Measurements from ENCODE around the gene FGF1. TPM values are rescaled to one million over a fixed set of nuclear protein-coding genes. Genes with fewer than 3 reads are reported as not detected.

The FGF1 gene
- total RNA-seq, 1 donor from 2014 or later = 0.98 TPM

- DNase-seq (ENCODE audit: low spot score) = peak; percentile 34
These were observed 11.7 kb upstream of the FGF1 start for GRCh38 chr5:142697356-142698255.

DNA sequence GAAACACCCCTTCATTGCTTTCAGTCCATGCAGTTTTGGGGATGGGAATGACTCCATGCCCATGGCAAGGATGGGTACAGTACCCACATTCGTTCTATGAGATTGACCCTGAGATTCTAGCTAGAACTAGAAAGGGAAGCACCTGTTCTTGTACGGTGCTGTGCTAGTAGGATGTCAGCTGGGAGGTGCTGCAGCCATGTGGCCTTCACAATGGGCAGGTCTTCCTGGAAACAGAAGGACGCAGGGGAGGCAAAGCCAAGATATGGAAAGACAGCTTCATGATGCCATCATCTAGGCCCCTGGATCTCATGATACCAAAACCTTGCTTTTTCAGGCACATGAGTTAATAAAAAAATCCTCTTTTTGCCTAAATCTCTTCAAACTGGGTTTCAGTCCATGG is 10.5 kb upstream of the FGF1 start:
- DNase-seq (ENCODE audit: low spot score) = no peak

- no peak for DNase-seq (ENCODE audit: low spot score)
These were observed 8.4 kb upstream of the FGF1 start for GRCh38 chr5:142694092-142694856.

- DNase-seq (ENCODE audit: low spot score) = no peak
These were observed 6.5 kb upstream of the FGF1 start for GRCh38 chr5:142692321-142692894.

DNA sequence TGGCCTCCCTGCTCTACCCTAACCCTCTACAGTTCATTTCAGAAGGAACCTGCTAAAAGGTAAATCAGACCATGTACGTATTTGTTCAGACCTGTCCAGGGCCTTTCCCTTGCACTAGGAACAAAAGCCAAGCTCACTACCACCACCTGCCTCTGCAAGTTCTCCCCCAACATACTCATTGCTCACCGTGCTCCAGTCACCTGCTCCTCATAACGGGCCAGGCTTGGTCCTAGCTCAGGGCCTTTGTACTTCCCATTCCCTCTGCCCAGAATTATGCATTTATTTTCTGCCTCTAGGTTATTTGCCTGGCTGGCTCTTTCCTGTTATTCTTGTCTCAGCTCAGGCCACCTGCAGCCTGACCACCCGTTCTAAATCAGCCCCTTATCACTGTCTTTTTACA is 4.8 kb upstream of the FGF1 start:
- DNase-seq (ENCODE audit: low spot score) = no peak

DNA sequence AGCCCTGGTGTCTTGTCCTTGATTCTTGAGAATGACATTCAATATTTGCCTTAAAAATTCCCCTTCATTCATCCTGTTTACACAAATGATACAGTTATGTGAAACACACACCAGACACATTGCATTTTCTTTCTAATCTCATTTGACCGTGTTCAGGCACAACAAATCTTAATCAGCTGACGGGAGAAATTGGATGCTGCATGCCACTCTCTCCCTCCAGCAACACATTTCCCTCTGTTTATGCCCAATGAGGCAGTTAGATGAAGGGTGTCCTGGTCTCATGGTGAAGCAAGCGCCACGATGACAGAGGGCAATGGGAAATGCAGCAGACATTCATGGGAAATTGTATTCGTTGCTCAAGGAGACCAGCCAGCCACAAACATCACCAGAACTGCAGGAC is 3.2 kb upstream of the FGF1 start:
- DNase-seq (ENCODE audit: low spot score) = no peak

DNA sequence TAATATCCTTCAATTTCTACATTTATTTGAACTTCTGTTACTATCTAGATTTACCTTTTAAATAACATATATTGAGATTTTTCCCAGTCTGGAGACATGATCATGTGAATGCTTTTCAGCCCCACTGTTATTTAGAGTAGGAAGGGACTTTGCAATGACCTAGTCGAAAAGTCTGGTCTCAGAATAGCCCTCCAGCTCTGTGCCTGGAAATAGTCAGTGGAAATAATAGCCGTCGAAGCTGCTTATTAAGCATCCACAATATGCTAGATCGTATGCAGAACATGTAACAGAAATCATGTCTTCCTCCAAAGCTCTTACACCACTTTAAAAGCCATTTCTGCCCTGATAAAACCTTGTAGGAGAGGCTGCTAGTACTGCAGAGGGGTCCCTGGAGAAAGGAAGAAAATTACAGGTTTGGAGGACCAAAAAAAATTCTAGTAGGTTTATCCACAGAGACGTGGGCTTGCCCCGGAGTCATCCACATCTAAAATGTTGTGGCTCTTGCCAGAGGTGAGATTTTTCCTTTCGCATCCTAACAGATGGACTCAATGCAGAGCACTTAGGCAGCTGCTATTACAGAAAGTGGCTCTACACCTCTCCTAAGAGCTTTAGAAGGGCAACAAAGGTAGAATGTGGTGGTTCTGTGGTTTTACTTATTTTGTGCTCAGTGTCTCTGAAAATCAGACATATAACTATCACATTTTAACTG is 2.5 kb upstream of the FGF1 start:
- DNase-seq (ENCODE audit: low spot score) = no peak

- DNase-seq (ENCODE audit: low spot score) = no peak
These were observed 1.1 kb upstream of the FGF1 start for GRCh38 chr5:142686968-142687367.

DNA sequence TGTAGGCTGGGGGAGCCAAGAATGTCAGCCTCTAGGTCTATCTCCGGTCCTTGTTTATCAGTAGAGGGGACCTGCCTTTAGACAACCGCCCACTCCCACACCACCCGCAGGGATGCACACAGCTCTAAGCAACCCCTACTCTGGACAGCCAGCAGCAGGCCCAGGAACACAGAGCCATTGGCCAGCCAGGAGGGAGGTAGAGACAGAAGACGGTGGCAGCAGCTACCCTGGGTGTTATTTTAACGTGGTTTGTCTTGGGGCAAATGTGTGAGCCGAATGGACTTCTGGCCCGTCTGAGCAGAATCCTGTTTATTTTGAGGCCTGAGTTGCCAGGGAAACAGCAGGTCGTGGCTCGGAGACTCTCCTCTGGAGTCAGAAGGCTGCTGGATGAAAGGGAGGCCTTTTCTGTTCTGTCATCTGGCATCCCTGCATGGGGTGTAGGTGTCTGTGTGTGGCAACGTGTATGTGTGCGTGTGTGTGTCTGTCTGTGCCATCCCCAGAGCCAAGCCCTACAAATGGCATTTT is 382 bp upstream of the FGF1 start:
- DNase-seq (ENCODE audit: low spot score) = no peak

DNA sequence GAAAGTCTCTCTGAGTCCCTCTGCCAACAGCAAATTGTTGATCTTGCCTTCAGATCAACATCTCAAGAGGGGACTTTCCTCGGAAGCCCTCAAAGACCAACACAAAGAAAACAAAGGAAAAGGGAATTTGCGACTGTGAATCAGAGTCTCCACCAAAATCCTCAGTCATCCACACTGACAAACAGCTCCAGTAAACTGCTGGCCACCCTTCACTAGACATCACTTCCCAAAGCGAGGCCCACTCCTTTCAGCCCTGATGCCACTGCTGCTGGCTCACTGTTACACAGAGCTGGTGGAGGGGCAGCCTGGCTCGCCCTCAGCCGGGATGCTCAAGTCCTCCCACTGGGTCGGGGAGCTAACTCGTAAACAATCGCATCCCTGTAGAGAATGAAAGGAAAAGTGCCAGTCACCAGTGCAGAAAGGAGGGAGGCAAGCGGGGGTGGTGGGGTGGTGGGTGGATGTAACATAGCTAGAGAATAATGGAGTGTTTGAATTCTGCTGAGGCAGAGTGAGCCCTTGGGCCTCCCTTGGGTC is 1.3 kb downstream of the FGF1 start:
- no peak for DNase-seq (ENCODE audit: low spot score)

DNA sequence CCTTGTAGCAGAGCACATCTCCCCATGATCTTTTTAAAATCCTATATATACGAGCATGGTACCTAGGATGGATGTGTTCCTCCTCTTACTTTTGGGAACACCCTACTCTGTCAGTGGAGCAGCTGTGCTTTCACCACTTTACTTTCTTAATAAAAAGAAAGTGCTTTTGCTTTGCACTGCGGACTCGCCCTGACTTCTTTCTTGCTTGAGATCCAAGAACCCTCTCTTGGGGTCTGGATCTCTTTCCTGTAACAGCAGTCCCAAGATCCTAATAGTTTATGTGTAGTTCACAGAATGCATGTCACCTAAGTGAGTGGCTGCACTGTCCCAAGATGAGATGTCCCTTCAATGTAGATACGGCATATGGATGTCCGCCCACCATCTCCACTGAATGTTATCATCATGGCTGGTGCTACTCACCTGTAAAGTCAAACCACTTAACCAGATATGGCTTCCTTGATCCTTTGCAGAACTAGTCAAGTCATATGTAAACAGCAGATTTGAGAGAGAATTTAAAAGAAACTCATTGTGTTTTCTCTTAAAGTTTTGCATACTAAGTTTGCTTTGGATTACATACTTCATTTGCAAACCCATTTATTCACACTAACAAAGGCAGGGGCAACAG is 1.9 kb downstream of the FGF1 start:
- DNase-seq (ENCODE audit: low spot score) = no peak

DNA sequence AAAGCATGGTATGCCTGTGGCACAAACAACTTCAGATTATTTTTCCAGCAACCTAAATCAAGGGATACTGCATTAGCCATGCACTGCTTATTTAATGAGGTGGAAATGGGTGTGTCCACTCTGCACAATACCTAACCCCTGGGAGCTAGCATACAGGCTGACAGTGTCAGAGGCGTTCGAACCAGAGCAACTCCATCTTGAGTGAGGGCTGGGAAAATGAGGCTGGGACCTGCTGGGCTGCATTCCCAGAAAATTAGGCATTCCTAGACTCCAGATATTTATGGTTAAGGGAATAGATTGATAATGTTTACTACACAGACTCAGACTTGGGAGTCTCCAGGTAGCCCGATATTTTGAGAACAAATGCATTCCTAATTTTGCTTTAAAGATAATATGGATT is 2.8 kb downstream of the FGF1 start:
- no peak for DNase-seq (ENCODE audit: low spot score)

GRCh38 chr5:142680605-142681259 is 5.2 kb downstream of the FGF1 start:
- DNase-seq (ENCODE audit: low spot score) = peak; percentile 75

DNA sequence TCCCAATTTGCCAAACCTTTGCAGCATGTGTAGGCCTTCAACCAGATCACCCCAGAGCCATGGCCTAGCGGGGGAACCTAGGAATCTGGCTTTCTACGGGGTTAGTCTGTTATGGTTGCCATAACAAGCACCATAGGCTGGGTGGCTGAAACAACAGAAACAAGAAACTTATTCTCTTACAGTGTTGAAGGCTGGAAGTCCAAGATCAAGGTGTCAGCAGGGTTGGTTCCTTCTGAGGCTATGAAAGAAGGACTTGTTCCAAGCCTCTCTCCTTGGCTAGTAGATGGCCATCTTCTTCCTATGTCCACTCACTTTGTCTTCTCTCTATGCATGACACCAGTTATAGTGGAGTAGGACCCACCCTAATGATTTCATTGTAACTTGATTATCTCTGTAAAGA is 6.1 kb downstream of the FGF1 start:
- DNase-seq (ENCODE audit: low spot score) = no peak

DNA sequence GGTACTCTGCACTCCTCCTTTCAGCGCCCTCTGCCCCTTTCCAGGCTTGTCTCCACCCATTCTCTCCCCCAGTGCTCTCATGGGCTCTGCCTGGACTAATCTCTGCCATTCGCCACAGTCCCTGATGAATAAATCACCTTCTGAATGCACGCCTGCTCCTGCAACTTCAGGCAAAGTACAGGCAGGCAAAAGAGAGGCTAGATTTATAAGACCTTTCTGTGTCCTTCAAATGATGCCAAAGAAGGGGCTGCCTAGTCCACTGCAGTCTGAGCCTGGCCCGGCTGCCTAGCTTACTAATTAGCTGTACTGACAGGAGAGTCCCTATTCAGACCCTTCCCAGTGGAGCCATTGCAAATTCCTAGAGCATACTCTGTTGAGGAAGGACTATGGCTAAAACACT is 7.4 kb downstream of the FGF1 start:
- DNase-seq (ENCODE audit: low spot score) = no peak

DNA sequence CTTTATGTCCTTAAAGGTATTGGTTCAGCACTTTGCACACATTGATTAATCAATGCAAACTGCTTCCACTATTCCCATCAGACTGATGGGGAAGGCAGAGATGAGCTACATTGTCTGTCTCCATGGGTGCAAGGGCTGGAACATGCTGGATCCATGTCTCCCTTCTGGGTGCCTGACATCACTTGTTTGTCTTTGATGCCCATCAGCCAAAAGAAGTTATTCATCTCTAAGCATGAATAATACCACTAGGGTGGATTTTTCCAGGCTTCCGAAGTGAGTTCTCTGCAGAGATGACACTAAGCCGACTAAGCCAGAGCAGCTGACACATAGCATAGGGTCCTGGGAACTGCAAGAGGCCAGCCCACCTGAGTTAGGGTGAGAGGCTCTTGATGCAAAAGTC is 8.7 kb downstream of the FGF1 start:
- DNase-seq (ENCODE audit: low spot score) = no peak

DNA sequence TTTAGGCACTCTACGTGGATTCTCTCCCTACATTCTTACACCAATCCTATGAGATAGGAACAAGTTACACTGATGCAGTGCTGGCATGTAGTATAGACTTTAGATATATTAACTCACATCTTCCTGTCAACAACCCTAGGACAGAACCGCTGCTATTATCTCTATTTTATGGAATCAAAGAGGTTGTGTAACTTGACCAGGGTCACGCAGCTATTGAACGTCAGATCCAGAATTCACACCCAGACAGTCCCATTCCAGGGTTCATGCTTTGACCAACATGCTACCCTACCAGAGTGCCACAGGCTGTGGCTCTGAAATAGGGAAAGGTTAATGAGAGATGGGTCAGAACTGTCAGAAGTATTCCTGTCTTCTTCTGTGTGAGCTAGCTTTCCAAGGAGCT is 9.6 kb downstream of the FGF1 start:
- DNase-seq (ENCODE audit: low spot score) = no peak

DNA sequence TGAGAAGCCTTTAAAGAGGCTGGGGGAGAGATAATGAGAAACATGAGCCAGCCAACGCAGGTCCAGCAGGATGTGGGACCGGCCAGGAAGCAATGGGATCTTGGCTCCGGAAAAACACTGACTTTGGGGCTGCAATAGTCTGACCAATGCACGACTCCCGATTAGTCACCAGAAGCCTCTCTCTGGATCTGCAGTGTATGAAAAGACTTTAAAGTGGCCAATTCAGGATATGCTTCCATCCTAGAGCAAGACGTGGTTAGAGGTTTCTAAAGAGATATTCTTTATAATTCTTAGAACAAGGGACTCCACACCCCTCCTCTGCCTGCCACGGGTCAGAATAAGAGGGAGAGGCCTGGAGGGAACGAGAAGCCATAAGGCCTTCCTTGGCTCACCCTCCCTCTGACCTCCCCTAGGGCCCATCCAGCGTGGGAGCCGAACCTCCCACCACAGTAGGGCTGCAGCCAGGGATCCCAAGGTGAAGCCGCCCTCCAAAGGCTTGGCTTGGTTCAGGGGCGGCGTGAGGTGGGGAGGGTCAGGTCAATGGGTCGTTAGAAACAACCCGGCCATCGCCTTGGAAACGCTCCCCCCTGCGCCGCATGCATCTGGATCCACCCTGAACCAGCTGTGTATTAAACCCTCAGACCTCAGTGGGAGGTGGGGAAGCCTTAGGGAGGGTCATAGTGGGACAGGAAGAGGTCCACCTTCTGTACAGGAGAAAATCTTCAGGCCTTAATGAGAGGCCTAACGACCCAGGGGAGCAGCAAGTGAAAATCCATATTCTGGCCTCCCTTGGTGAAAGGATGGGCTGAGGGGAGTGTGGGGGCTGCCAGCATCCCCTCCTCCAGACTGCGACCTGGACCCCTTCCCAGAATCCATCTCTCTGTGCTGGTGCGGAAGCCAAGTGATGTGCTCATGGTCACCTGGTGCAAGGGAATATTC is 11.1 kb downstream of the FGF1 start:
- DNase-seq (ENCODE audit: low spot score) = no peak

GRCh38 chr5:142671801-142672200 is 14.1 kb downstream of the FGF1 start:
- no peak for DNase-seq (ENCODE audit: low spot score)
